GM21528 (cell line): ENCODE results near the gene KCNG2.
"Not testable (repeated sequence)": the region's sequence is repeated elsewhere in the genome, so short reads cannot be mapped to it uniquely, and the experiment has no call there.

Experiments
- ATAC-seq: cut with Tn5 transposase; IDR thresholded peaks from one replicate; pipeline ENCODE4 v1.9.1; 2021; ENCODE audit warnings: mild to moderate bottlenecking, moderate library complexity; ENCODE audit not compliant: unreplicated experiment, low FRiP score

KCNG2 gene

GRCh38 chr18:79849328-79850207, 51.8 kb downstream of the KCNG2 start:
- ATAC-seq, result no peak

- no peak for ATAC-seq
These were observed 53.0 kb downstream of the KCNG2 start for GRCh38 chr18:79850731-79851130.

- ATAC-seq, result no peak
These were observed 53.8 kb downstream of the KCNG2 start for GRCh38 chr18:79851489-79851888.

GRCh38 chr18:79851950-79852349, 54.2 kb downstream of the KCNG2 start:
- ATAC-seq, result no peak

GRCh38 chr18:79852561-79853302, 55.0 kb downstream of the KCNG2 start:
- ATAC-seq, result no peak

- no peak for ATAC-seq
These were observed 55.7 kb downstream of the KCNG2 start for GRCh38 chr18:79853303-79853992.

- ATAC-seq, result no peak
These were observed 56.2 kb downstream of the KCNG2 start for GRCh38 chr18:79853993-79854364.

- peak; percentile 77 for ATAC-seq
These were observed 57.6 kb downstream of the KCNG2 start for GRCh38 chr18:79855147-79855933.

- peak; percentile 59 for ATAC-seq
These were observed 58.6 kb downstream of the KCNG2 start for GRCh38 chr18:79856119-79857007.

GRCh38 chr18:79857082-79857671, 59.4 kb downstream of the KCNG2 start:
- ATAC-seq, result no peak

- no peak for ATAC-seq
These were observed 61.6 kb downstream of the KCNG2 start for GRCh38 chr18:79859314-79859713.

- ATAC-seq, result no peak
These were observed 63.9 kb downstream of the KCNG2 start for GRCh38 chr18:79861687-79862086.

GRCh38 chr18:79862562-79862961, 64.8 kb downstream of the KCNG2 start:
- no peak for ATAC-seq

GRCh38 chr18:79863161-79864005, 65.6 kb downstream of the KCNG2 start:
- no peak for ATAC-seq

- ATAC-seq, result no peak
These were observed 66.4 kb downstream of the KCNG2 start for GRCh38 chr18:79864006-79864725.

GRCh38 chr18:79864955-79865354, 67.2 kb downstream of the KCNG2 start:
- ATAC-seq, result not testable (repeated sequence)

GRCh38 chr18:79865951-79866350, 68.2 kb downstream of the KCNG2 start:
- ATAC-seq, result not testable (repeated sequence)
